ENCODE data around the gene TMEM138.

GRCh38 chr11:61406067-61406466 is 43.9 kb downstream of the TMEM138 start:
- TF ChIP-seq CTCF (conservative IDR thresholded peaks at IDR 0.05; ENCODE audit: low read depth, low read length), result no peak
- no peak for TF ChIP-seq POLR2A (IDR thresholded peaks at IDR 0.05; ENCODE audit: low read depth, low read length)
- TF ChIP-seq USF2 (IDR thresholded peaks at IDR 0.05; ENCODE audit: low read depth, low read length), result no peak
- no peak for TF ChIP-seq RCOR1 (IDR thresholded peaks at IDR 0.05; ENCODE audit: insufficient replicate concordance, low read length)
- no peak for TF ChIP-seq RAD21 (IDR thresholded peaks at IDR 0.05; ENCODE audit: low read length)
- TF ChIP-seq CHD1 (IDR thresholded peaks at IDR 0.05; ENCODE audit: low read depth, low read length), result no peak
- TF ChIP-seq MAFK (IDR thresholded peaks at IDR 0.05; ENCODE audit: low read depth, low read length), result no peak
- TF ChIP-seq CEBPB (IDR thresholded peaks at IDR 0.05; ENCODE audit: low read depth, low read length), result no peak
- TF ChIP-seq RFX5 (IDR thresholded peaks at IDR 0.05; ENCODE audit: low read depth, low read length), result no peak
- no peak for TF ChIP-seq SMC3 (IDR thresholded peaks at IDR 0.05; ENCODE audit: low read depth, low read length)
- no peak for TF ChIP-seq MAZ (IDR thresholded peaks at IDR 0.05; ENCODE audit: borderline replicate concordance, low read depth, low read length)
- no peak for TF ChIP-seq BHLHE40 (IDR thresholded peaks at IDR 0.05; ENCODE audit: low read depth, low read length)
- no peak for TF ChIP-seq NFE2L2 (IDR thresholded peaks at IDR 0.05; ENCODE audit: low read depth, low read length)
- TF ChIP-seq MXI1 (IDR thresholded peaks at IDR 0.05; ENCODE audit: borderline replicate concordance, low read depth, low read length), result no peak

All from IMR-90 (cell line).